ENCODE measurements around the gene NAGK.
"Not testable (repeated sequence)": the region's sequence is repeated elsewhere in the genome, so short reads cannot be mapped to it uniquely, and the experiment has no call there.

The NAGK gene

DNA sequence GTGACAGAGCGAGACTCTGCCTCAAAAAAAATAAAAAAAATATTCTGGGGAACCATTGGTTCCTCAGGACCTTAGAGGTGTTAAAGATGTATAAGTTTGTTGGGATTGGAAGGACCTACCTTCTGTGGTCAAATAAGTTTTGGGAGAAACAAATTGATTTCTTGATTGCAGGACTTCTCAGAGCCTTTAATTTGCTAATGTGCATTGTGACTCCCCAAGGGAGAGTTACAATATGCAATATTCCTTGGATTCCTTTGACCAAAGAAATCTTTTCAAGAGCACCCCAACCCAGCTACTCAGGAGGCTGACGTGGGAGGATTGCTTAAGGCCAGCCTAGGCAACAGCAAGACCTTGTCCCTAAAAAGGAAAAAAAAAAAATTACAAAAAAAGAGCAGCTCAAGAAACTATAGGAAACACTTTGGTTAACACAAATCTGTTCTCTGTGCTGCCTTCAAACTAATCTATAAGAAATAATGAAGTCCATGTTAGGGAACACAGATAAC lies 6.5 kb downstream of the NAGK start:
- Mint-ChIP-seq H3K4me3 (no peak overlapping the region), H3K27me3 (ENCODE audit: low read depth, poor library complexity) (no peaks in the 10 kb centered on the region), H3K4me1 (peaks cover 14% of the 10 kb centered on the region)

DNA sequence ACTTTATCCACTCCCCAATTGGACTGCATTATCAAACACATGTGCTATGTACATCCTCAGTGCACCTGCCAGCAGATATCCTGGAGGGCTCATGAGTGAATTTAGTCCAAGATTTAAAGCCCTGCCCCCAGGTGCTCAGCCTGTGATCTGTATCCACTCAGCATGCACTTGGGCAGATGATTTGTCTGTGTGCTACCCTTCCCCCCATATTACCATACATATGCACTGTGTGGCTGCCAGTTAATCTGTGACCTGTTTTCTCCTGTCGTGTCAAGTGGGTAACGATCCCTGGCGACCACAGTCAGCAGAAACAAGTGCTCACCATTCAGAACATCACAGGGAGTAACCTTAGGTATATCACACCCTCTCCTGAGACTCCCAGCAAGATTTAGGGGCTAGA lies 10.2 kb downstream of the NAGK start:
- no peak for DNase-seq
- H3K36me3 Mint-ChIP-seq (ENCODE audit: low read depth): peaks cover 20% of the 10 kb centered on the region
- TF ChIP-seq, protein P1, sequence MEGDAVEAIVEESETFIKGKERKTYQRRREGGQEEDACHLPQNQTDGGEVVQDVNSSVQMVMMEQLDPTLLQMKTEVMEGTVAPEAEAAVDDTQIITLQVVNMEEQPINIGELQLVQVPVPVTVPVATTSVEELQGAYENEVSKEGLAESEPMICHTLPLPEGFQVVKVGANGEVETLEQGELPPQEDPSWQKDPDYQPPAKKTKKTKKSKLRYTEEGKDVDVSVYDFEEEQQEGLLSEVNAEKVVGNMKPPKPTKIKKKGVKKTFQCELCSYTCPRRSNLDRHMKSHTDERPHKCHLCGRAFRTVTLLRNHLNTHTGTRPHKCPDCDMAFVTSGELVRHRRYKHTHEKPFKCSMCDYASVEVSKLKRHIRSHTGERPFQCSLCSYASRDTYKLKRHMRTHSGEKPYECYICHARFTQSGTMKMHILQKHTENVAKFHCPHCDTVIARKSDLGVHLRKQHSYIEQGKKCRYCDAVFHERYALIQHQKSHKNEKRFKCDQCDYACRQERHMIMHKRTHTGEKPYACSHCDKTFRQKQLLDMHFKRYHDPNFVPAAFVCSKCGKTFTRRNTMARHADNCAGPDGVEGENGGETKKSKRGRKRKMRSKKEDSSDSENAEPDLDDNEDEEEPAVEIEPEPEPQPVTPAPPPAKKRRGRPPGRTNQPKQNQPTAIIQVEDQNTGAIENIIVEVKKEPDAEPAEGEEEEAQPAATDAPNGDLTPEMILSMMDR (IDR thresholded peaks at IDR 0.05): no peak
- H3K27me3 Mint-ChIP-seq (ENCODE audit: low read depth, poor library complexity): no peaks in the 10 kb centered on the region
- peaks cover 5% of the 10 kb centered on the region for H3K4me1 Mint-ChIP-seq
- no peaks in the 10 kb centered on the region for H3K9me3 Mint-ChIP-seq
- H3K4me3 Mint-ChIP-seq: no peak overlapping the region
- H3K27ac Mint-ChIP-seq: no peak overlapping the region

More for the DNA sequence above, 6.5 kb downstream of the NAGK start:
- H3K9me3 Mint-ChIP-seq: no peaks in the 10 kb centered on the region
- H3K27ac Mint-ChIP-seq: no peak overlapping the region
- TF ChIP-seq, protein P1 (IDR thresholded peaks at IDR 0.05): no peak
- H3K36me3 Mint-ChIP-seq (ENCODE audit: low read depth): peaks cover 24% of the 10 kb centered on the region
- no peak for DNase-seq

DNA sequence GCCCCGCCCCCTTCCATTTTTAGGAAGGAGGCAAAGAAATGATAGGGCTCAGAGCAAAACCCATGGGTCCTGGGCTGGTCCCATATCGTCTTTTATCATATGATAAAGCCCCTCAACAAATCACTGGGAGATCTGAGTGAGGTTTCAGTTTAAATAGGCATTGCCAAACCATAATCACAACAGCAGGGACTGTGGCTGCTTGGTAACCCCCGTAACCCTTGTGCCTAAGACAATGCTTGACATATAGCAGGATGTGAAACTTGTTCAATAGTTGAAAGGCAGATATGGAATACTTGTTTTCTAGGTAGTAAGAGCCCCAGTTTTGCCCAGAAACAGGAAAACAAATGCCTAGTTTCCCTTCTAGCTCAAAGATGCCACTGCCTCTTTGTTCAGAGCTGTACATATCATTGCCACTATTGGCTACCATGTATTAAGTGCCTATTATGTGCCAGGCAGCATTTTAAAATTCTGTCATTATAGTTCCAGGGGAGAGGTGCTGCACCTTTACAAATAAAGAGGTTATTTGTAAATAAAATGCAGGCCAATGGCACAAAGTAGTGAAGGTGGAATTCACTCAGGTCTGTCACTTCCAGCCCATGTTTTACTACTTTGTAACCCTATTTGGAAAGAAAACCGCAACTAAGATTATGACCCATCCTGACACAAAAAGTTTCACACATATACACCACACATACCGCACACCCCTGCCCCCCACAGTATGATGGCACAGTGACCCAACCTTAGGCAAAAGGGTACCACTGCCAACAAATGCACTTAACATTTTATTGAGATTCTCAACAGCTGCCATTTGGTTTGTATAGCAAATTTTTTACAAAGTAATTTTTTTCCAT lies 14.2 kb downstream of the NAGK start:
- H3K9me3 Mint-ChIP-seq: no peaks in the 10 kb centered on the region
- TF ChIP-seq, protein P1 (IDR thresholded peaks at IDR 0.05): no peak
- no peak for DNase-seq
- peaks cover 4% of the 10 kb centered on the region for H3K27me3 Mint-ChIP-seq (ENCODE audit: low read depth, poor library complexity)
- H3K27ac Mint-ChIP-seq: peak overlapping the region; percentile 19
- no peak overlapping the region for H3K4me3 Mint-ChIP-seq
- H3K36me3 Mint-ChIP-seq (ENCODE audit: low read depth): peaks cover 11% of the 10 kb centered on the region
- peaks cover 28% of the 10 kb centered on the region for H3K4me1 Mint-ChIP-seq

DNA sequence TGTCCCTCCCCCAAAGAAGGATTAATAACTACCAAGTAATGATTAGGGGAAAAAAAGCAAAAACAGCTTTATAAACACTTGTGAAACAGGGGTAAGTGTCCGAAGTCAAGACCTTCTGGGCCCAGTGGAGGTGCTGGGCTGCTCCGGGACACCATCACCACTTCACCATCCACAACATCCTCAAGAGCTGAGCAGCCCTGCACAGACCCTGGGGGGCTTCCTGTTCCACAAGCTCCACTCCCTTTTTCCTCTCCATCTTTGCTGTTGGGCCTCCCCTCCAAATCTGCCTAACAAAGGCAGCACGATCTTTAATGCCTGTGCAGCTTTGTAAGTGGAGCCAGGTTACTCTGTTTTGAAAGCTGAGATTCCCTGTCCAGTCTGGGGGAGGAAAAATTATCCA lies 14.8 kb downstream of the NAGK start:
- H3K27me3 Mint-ChIP-seq (ENCODE audit: low read depth, poor library complexity); DNase-seq; H3K9me3 Mint-ChIP-seq; H3K36me3 Mint-ChIP-seq (ENCODE audit: low read depth); H3K27ac Mint-ChIP-seq; H3K4me3 Mint-ChIP-seq: not testable (repeated sequence)
- peaks cover 28% of the 10 kb centered on the region for H3K4me1 Mint-ChIP-seq

DNA sequence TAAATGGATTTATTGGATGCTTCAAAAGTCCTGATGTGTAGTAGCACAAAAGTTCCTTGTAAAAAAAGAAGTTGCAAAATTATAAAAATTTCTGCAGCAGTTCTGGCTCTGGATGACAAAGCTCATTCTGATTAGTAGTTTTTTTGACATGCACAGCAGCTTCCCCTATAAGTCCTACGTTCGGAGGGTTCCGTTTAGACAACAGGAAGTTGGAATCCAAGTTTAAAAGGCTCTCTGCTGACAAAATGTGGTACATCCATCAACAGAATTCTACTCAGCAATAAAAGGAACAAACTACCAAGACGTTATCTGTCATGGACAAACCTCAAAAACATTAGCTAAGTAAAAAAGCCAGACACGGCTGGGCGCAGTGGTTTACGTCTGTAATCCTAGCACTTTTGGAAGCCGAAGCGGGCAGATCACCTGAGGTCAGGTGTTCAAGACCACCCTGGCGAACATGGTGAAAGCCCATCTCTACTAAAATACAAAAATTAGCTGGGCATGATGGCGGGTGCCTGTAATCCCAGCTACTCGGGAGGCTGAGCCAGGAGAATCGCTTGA lies 15.4 kb downstream of the NAGK start:
- not testable (repeated sequence) for H3K36me3 Mint-ChIP-seq (ENCODE audit: low read depth); H3K9me3 Mint-ChIP-seq; DNase-seq; H3K27ac Mint-ChIP-seq; H3K4me3 Mint-ChIP-seq
- peaks cover 28% of the 10 kb centered on the region for H3K4me1 Mint-ChIP-seq
- H3K27me3 Mint-ChIP-seq (ENCODE audit: low read depth, poor library complexity): peaks cover 10% of the 10 kb centered on the region

DNA sequence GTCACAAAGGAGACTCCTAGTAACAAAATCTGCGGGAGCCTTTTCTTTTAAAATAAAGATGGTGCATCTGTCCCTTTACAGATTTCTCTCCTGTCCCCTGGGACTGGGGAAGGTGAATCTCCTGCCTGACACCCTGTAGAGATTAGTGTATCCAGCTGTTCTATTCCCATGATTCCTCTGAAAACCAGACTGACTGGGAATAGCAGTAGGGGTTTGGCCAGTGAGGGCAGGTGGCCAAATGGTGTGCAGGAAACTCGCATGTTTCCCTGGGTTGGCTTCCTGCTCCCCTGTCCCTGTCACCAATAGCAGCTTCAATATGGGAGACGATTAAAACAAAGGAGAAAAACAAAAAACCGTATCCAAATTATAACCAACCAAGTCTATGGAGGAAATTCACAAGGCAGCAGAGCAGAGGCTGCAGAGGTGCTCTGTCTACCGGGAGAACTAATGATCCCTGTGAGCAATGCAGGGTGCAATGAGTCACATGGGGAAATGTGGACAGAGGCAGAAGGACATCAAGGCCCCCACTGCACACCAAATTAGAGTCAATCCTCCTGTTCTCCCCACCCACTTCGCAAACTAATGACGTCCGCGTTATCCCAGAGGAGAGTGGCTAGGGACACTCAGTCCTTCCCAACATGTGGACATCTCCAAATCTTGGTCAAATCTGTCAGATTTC lies 17.0 kb downstream of the NAGK start:
- H3K27ac Mint-ChIP-seq; H3K4me3 Mint-ChIP-seq; H3K36me3 Mint-ChIP-seq (ENCODE audit: low read depth); DNase-seq; H3K9me3 Mint-ChIP-seq: not testable (repeated sequence)
- Mint-ChIP-seq H3K4me1 (peaks cover 28% of the 10 kb centered on the region), H3K27me3 (ENCODE audit: low read depth, poor library complexity) (peaks cover 13% of the 10 kb centered on the region)

DNA sequence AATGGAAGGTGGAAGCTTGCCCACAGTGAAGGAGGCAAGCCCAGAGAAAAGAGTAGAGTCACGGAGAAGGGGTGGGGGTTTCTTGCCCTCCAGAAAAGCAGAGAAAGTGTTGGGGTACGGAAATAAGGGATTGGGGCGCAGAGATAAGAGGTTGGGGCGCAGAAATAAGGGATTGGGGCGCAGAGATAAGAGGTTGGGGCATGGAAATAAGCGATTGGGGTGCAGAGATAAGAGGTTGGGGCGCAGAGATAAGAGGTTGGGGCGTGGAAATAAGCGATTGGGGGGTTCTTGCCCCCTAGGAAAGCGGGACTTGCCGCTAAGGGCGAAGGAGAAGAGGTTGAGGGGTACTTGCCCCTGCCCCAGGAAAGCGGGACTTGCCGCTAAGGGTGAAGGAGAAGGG lies 21.0 kb downstream of the NAGK start:
- not testable (repeated sequence) for H3K36me3 Mint-ChIP-seq (ENCODE audit: low read depth); DNase-seq; H3K27ac Mint-ChIP-seq; H3K4me3 Mint-ChIP-seq
- Mint-ChIP-seq H3K9me3 (peaks cover 20% of the 10 kb centered on the region), H3K27me3 (ENCODE audit: low read depth, poor library complexity) (peaks cover 13% of the 10 kb centered on the region), H3K4me1 (peaks cover 23% of the 10 kb centered on the region)

DNA sequence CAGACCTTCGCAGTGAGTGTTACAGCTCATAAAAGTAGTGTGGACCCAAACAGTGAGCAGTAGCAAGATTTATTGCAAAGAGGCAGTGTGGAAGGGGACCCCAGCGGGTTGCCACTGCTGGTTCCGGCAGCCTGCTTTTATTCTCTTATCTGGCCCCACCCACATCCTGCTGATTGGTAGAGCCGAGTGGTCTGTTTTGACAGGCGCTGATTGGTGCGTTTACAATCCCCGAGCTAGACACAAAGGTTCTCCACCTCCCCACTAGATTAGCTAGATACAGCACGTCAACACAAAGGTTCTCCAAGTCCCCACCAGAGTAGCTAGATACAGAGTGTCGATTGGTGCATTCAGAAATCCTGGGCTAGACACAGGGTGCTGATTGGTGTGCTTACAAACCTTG lies 23.4 kb downstream of the NAGK start:
- not testable (repeated sequence) for DNase-seq; H3K4me1 Mint-ChIP-seq; H3K4me3 Mint-ChIP-seq; H3K36me3 Mint-ChIP-seq (ENCODE audit: low read depth); H3K27ac Mint-ChIP-seq
- peaks cover 12% of the 10 kb centered on the region for H3K27me3 Mint-ChIP-seq (ENCODE audit: low read depth, poor library complexity)
- peaks cover 20% of the 10 kb centered on the region for H3K9me3 Mint-ChIP-seq

DNA sequence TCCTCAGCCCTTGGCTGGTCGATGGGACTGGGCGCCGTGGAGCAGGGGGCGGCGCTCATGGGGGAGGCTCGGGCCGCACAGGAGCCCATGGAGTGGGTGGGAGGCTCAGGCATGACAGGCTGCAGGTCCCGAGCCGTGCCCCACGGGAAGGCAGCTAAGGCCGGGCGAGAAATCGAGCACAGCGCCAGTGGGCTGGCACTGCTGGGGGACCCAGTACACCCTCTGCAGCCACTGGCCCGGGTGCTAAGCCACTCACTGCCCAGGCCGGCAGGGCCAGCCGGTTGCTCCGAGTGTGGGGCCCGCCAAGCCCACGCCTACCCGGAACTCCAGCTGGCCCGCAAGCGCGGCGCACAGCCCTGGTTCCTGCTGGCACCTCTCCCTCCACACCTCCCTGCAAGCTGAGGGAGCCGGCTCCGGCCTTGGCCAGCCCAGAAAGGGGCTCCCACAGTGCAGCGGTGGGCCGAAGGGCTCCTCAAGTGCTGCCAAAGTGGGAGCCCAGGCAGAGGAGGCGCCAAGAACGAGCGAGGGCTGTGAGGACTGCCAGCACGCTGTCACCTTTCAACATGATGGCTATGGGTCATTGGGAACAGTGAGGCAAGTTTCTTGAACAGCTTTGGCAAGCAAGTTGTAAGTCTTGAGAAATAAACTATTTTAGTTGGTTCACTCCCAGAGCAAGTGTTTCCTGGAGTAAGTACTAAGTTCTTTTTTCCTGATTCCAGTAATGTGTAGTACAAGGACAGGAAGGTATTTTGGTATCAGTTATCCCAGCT lies 24.2 kb downstream of the NAGK start:
- H3K27ac Mint-ChIP-seq; H3K4me1 Mint-ChIP-seq; H3K36me3 Mint-ChIP-seq (ENCODE audit: low read depth); H3K4me3 Mint-ChIP-seq; DNase-seq: not testable (repeated sequence)
- peaks cover 20% of the 10 kb centered on the region for H3K9me3 Mint-ChIP-seq
- H3K27me3 Mint-ChIP-seq (ENCODE audit: low read depth, poor library complexity): peaks cover 14% of the 10 kb centered on the region
